Measurements from ENCODE around the gene BUB1B.

Gene BUB1B

DNA sequence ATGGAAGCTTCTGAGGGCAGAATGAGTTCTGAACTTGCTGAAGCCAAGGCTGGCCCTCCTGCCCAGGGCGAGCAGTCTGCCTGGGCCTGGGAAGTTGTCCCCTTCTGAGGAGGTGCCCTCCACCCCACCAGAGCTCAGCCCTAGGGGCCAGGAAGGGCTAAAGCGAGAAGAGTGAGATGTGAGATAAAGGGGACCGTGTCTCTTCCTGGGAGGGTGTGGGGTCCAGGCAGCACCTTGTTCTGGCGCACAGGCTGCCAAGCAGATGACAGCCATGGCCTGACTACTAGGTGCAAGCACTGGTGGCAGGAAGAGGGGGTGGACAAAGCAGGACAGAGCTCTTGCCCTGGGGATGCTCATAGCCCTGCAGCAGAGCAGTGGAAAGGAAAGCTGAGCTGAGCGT is 81.7 kb downstream of the BUB1B start:
- TF ChIP-seq, protein P1, sequence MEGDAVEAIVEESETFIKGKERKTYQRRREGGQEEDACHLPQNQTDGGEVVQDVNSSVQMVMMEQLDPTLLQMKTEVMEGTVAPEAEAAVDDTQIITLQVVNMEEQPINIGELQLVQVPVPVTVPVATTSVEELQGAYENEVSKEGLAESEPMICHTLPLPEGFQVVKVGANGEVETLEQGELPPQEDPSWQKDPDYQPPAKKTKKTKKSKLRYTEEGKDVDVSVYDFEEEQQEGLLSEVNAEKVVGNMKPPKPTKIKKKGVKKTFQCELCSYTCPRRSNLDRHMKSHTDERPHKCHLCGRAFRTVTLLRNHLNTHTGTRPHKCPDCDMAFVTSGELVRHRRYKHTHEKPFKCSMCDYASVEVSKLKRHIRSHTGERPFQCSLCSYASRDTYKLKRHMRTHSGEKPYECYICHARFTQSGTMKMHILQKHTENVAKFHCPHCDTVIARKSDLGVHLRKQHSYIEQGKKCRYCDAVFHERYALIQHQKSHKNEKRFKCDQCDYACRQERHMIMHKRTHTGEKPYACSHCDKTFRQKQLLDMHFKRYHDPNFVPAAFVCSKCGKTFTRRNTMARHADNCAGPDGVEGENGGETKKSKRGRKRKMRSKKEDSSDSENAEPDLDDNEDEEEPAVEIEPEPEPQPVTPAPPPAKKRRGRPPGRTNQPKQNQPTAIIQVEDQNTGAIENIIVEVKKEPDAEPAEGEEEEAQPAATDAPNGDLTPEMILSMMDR (IDR thresholded peaks at IDR 0.05; ENCODE audit: insufficient read depth, low read depth, low read length, missing control alignments) = no peak
- no peak overlapping the region for H3K4me3 ChIP-seq (ENCODE audit: low read depth, low read length)
- no peak for DNase-seq (ENCODE audit: low read depth)

DNA sequence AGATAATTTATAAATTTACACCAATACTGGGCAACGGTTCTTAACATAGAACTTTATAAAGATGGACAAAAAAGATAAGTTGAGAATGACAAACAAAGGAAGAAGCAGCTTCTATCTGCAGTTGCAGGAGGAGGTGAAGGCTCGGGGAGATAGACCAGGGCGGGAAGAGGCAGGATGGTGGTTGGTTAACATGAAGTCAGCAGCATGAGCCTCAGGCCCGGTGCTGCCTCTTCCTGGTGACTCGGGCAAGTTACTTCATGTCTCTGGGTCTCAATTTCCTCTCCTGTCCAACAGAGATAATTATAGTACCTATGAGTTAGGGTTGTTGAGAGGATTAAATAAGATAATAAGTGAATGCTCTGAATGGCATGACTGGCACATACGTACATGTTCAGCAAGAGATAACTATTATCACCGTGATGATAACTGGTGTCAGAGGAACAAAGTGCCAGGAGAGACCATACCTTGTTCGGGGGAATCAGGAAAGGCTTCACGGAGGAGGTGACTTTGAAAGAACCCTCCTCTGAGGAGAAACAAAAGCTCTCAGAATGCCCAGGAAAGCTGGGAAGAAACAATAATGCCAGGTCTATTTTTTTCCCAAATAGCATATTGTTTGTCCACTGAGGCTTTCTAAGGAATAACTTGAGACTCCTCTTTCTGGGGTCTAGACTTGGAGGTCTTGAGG is 82.4 kb downstream of the BUB1B start:
- no peak for DNase-seq (ENCODE audit: low read depth)

DNA sequence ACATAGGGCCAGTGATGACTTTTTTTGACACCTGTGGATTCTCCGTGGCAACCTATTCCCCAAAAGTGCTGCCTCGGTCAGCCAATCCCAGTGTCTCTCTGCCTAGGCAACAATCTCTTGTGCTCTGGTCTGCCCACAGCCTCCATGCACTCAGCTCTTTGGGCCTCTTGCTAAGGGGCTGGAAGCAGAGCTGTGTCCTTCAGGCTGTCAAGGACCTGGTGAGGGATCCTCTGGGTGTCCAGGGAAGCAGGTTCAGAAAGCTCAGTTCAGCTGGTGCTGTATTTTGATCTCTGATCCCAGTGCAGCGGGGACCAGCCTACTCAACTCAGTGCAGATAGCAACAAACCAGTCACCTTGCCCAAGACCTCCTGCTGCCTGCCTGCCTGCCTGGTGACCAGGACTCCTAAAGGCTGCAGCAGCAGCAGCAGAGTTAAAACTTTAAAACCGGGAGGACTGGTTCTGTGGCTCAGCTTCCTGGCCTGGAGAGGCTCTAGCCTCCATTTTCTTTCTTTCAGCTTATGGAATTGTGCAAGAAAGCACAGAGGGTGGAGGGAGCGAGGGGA is 84.2 kb downstream of the BUB1B start:
- TF ChIP-seq, protein P1 (IDR thresholded peaks at IDR 0.05; ENCODE audit: insufficient read depth, low read depth, low read length, missing control alignments) = no peak
- DNase-seq (ENCODE audit: low read depth) = no peak
- no peak overlapping the region for H3K4me3 ChIP-seq (ENCODE audit: low read depth, low read length)

More for the DNA sequence above, 82.4 kb downstream of the BUB1B start:
- TF ChIP-seq, protein P1 (IDR thresholded peaks at IDR 0.05; ENCODE audit: insufficient read depth, low read depth, low read length, missing control alignments) = no peak
- H3K4me3 ChIP-seq (ENCODE audit: low read depth, low read length) = no peak overlapping the region

DNA sequence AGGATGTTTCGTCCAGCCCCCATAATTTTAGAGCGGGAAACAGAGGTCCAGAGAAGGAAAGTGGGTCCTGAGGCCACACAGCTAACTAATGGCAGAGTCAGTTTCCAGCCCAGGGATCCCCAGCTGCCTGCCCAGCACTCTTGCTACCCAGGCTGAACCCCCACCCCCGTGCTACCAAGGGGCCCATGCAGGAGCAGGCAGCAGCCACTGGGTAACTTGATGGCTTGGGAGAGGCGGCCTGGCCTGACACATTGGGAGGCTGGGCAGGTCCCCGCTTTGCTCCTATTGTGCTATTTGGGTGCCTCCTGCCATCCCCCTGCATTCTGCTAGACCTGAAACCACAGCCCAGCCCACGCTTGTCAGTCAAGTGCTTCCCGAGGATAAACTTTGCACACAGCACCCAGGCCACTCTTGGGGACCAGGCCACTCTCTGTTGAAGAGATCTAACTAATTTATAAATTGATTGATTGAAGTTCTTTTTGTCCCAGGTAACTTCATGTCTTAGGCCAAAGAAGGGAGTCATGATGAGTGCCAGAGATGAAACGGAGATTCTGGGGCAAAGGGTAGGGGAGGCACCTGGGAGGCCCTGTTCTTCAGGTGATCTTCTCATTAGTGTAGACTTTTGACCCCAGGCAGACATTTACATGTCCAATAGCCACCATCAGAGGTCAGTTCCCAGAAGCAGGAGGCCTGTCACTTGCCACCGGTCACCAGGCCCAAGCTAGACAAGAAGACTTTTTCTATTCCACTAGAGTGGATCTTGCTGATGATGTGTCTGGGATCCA is 85.0 kb downstream of the BUB1B start:
- TF ChIP-seq, protein P1 (IDR thresholded peaks at IDR 0.05; ENCODE audit: insufficient read depth, low read depth, low read length, missing control alignments) = no peak
- no peak overlapping the region for H3K4me3 ChIP-seq (ENCODE audit: low read depth, low read length)
- no peak for DNase-seq (ENCODE audit: low read depth)

DNA sequence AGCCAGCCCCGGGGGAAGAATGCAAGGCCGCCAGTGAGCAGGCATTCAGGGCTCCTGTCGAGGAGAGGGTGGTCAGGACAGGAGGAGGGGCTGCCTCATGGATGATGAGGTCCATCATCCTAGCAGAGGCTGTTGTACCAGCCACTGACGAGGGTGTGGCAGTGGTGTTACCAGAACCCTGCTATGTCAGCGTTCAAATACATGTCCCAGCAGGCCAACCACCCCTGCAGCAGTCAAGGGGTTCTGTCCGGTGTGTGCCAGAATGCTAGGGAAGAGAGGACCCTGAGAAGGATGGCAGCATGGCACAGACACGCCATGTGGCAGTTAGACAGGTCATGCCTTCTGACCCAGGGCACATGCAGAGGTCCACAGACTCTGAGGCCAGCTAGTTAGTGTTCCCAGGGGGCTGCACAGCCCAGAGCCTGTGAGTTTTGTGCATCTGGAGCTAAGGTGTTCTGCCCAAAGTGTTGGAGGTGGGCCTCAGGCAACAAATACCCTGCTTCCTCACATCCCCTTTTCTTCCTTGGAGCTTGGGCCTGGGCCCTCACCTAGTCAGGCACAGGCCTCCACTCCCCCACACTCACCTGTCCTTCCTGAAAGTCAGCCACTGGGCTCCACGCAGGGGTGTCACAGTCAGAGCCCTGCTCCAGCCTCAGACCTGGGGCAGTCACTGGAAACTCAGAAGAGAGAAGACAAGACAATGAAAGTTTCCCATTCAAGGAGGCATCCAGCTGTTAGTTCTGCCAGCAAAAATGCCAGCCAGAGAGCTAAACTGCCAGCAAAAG is 85.8 kb downstream of the BUB1B start:
- no peak for DNase-seq (ENCODE audit: low read depth)
- TF ChIP-seq, protein P1 (IDR thresholded peaks at IDR 0.05; ENCODE audit: insufficient read depth, low read depth, low read length, missing control alignments) = no peak
- no peak overlapping the region for H3K4me3 ChIP-seq (ENCODE audit: low read depth, low read length)

DNA sequence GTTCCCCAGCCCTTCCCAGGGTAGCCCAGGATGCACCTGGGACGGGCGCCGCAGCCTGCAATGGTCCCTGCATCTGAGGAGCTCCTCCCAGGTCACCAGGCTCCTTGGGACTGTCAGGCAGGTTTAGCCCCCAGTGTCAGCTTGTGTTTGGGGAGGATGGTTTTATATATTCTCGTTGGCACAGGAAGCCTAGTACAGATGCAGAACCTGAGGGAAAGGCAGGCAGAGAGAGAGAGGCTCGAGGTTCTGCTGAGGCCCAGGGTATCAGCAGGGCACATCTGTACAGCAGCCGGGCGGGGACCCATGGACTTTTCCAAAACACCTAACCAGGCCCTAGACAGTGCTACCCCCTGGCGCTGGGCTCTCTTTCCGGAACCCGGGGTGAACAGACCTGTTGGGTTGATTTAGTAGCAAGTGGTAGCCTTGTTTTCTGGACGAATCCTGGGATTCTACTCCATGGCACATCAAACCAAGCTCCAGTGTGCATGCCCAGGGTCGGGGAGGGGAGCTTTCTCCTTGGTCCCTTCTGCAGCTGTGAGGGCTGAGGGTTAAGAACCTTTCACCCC is 86.6 kb downstream of the BUB1B start:
- TF ChIP-seq, protein P1 (IDR thresholded peaks at IDR 0.05; ENCODE audit: insufficient read depth, low read depth, low read length, missing control alignments) = no peak
- no peak for DNase-seq (ENCODE audit: low read depth)
- no peak overlapping the region for H3K4me3 ChIP-seq (ENCODE audit: low read depth, low read length)
